Breast epithelium (tissue), 4 donors: ENCODE data around the gene LSM2. TPM values are rescaled to one million over a fixed set of nuclear protein-coding genes. Genes with fewer than 3 reads are reported as not detected.

Experiments used
- DNase-seq, 2 donors: peaks; one replicate each; pipeline ENCODE4 v3.0.0-alpha.2; 2019; ENCODE audit warnings: low spot score in 2 of 2
- H3K27ac ChIP-seq, 2 donors: fragments of 200-600 bp; sonication (generic) in 1 of 2; one replicate each; pipeline ENCODE4 v1.5.1; 2016 to 2019; ENCODE audit warnings: mild to moderate bottlenecking in 1 of 2
- H3K27me3 ChIP-seq, 2 donors: fragments of 200-600 bp; sonication (generic) in 1 of 2; one replicate each; pipeline versions ENCODE4 v1.5.1 to v1.6.0; 2017 to 2019; ENCODE audit warnings: control low read depth in 1 of 2, mild to moderate bottlenecking in 1 of 2
- H3K36me3 ChIP-seq: fragments of 200-600 bp; one replicate; pipeline ENCODE4 v1.5.1; 2019
- H3K4me1 ChIP-seq, 2 donors: fragments of 200-600 bp; sonication (generic); one replicate each; pipeline ENCODE4 v1.5.1; 2016 to 2019; ENCODE audit warnings: control low read depth in 1 of 2
- H3K4me3 ChIP-seq, 3 donors: fragments of 200-600 bp; sonication (generic); 1 replicate in 2 of 3; 2 replicates in 1 of 3; pipeline ENCODE4 v1.5.1; 2016 to 2019; ENCODE audit warnings: mild to moderate bottlenecking in 3 of 3, moderate library complexity in 2 of 3
- H3K9me3 ChIP-seq, 2 donors: fragments of 200-600 bp; sonication (generic) in 1 of 2; one replicate each; pipeline ENCODE4 v1.5.1; 2016 to 2019; ENCODE audit warnings: control low read depth in 1 of 2
- POLR2A ChIP-seq: fragments of 450-650 bp; IDR thresholded peaks from one replicate; pipeline ENCODE4 v1.6.1; 2016; ENCODE audit warnings: antibody characterized with exemption, mild to moderate bottlenecking, moderate library complexity
- POLR2AphosphoS5 ChIP-seq, 3 donors: sonication (generic); formaldehyde crosslinking; IDR thresholded peaks; one replicate each; pipeline ENCODE4 v1.6.1; 2017; ENCODE audit warnings: antibody characterized with exemption in 3 of 3
- intact Hi-C: fragments of 100-400 bp; cut with DNase I; formaldehyde crosslinking; loops from one replicate; pipeline ENCODE4 v1.15.1; 2023; ENCODE audit warnings: low total_unique reads
- total RNA-seq, 3 donors: library from RNA; depleted of rRNA; stranded (reverse); fragments of >200 nt; gene quantifications; one replicate each; pipeline ENCODE4 v1.1.0, GENCODE V29; 2016
- TF ChIP-seq, protein P1 (sequence below), 3 donors: fragments of 450-650 bp; IDR thresholded peaks; one replicate each; pipeline ENCODE4 v1.5.1; 2016 to 2017; ENCODE audit warnings: antibody characterized with exemption in 3 of 3, mild to moderate bottlenecking in 3 of 3, moderate library complexity in 3 of 3

LSM2 gene
- total RNA-seq, 3 donors from 2014 or later, result 28.7 to 39.7 (median 32.6) TPM

- H3K27me3 ChIP-seq, result no peaks in the 10 kb centered on the region
- no peaks in the 10 kb centered on the region for H3K9me3 ChIP-seq
- H3K36me3 ChIP-seq, result no peaks in the 10 kb centered on the region
- H3K4me3 ChIP-seq, result peak overlapping the region; percentile 52 to 87 (median 66)
- intact Hi-C loops, result loop anchor here (5.0 to 10.0 kb wide), 2 partner anchors 104 to 176 kb away; partner anchors contain the start of genes APOM, BAG6 and DDAH2
- peak overlapping the region; percentile 80 to 88 for H3K27ac ChIP-seq
- TF ChIP-seq POLR2A, result no peak
- TF ChIP-seq, protein P1, sequence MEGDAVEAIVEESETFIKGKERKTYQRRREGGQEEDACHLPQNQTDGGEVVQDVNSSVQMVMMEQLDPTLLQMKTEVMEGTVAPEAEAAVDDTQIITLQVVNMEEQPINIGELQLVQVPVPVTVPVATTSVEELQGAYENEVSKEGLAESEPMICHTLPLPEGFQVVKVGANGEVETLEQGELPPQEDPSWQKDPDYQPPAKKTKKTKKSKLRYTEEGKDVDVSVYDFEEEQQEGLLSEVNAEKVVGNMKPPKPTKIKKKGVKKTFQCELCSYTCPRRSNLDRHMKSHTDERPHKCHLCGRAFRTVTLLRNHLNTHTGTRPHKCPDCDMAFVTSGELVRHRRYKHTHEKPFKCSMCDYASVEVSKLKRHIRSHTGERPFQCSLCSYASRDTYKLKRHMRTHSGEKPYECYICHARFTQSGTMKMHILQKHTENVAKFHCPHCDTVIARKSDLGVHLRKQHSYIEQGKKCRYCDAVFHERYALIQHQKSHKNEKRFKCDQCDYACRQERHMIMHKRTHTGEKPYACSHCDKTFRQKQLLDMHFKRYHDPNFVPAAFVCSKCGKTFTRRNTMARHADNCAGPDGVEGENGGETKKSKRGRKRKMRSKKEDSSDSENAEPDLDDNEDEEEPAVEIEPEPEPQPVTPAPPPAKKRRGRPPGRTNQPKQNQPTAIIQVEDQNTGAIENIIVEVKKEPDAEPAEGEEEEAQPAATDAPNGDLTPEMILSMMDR (IDR thresholded peaks at IDR 0.05), result no peak
- TF ChIP-seq POLR2AphosphoS5 (IDR thresholded peaks at IDR 0.05), result no peak
- DNase-seq, result no peak
- peaks cover under 1 to 7% of the 10 kb centered on the region in 2 donors for H3K4me1 ChIP-seq
These were observed 24.1 kb upstream of the LSM2 start for GRCh38 chr6:31830886-31831335.

DNA sequence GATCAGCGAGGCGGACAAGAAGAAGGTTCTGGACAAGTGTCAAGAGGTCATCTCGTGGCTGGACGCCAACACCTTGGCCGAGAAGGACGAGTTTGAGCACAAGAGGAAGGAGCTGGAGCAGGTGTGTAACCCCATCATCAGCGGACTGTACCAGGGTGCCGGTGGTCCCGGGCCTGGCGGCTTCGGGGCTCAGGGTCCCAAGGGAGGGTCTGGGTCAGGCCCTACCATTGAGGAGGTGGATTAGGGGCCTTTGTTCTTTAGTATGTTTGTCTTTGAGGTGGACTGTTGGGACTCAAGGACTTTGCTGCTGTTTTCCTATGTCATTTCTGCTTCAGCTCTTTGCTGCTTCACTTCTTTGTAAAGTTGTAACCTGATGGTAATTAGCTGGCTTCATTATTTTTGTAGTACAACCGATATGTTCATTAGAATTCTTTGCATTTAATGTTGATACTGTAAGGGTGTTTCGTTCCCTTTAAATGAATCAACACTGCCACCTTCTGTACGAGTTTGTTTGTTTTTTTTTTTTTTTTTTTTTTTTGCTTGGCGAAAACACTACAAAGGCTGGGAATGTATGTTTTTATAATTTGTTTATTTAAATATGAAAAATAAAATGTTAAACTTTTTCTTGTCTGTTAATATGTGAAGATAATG, 23.0 kb upstream of the LSM2 start:
- TF ChIP-seq, protein P1 (IDR thresholded peaks at IDR 0.05), result peak in 2 of 3 donors; percentile 36 to 62
- peak in 1 of 3 donors; percentile 24 for TF ChIP-seq POLR2AphosphoS5 (IDR thresholded peaks at IDR 0.05)
- no peak for TF ChIP-seq POLR2A
- intact Hi-C loops, result loop anchor here (5.0 to 10.0 kb wide), 2 partner anchors 102 to 175 kb away; partner anchors contain the start of genes APOM, BAG6 and DDAH2
- no peak for DNase-seq
- H3K4me1 ChIP-seq, result peaks cover 1 to 7% of the 10 kb centered on the region in 2 donors
- no peaks in the 10 kb centered on the region for H3K9me3 ChIP-seq
- peak overlapping the region; percentile 52 to 87 (median 66) for H3K4me3 ChIP-seq
- H3K27me3 ChIP-seq, result no peaks in the 10 kb centered on the region
- H3K36me3 ChIP-seq, result no peaks in the 10 kb centered on the region
- peak overlapping the region; percentile 80 to 88 for H3K27ac ChIP-seq

DNA sequence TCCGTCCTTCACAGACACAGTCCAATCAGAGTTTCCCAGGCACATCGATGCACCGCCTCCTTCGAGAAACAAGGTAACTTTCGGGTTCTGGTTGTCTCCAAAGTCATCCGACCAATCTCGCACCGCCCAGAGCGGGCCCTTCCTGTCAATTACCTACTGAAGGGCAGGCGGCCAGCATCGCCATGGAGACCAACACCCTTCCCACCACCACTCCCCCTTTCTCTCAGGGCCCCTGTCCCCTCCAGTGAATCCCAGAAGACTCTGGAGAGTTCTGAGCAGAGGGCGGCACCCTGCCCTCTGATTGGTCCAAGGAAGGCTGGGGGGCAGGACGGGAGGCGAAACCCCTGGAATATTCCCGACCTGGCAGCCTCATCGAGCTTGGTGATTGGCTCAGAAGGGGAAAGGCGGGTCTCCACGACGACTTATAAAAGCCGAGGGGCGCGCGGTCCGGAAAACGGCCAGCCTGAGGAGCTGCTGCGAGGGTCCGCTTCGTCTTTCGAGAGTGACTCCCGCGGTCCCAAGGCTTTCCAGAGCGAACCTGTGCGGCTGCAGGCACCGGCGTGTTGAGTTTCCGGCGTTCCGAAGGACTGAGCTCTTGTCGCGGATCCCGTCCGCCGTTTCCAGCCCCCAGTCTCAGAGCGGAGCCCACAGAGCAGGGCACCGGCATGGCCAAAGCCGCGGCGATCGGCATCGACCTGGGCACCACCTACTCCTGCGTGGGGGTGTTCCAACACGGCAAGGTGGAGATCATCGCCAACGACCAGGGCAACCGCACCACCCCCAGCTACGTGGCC, 20.7 kb upstream of the LSM2 start, which contains the start of gene HSPA1B:
TSS of gene HSPA1B (plus strand) at position 453 of the 794 bp plus-strand sequence. CDS start at position 666, 213 bp downstream.
- H3K36me3 ChIP-seq, result no peaks in the 10 kb centered on the region
- peak within 1 kb of the TSS; percentile 97 to 99 for H3K27ac ChIP-seq
- peak within 1 kb of the TSS; percentile 63 to 83 (median 66) for H3K4me3 ChIP-seq
- no peaks in the 10 kb centered on the region for H3K27me3 ChIP-seq
- H3K9me3 ChIP-seq, result no peaks in the 10 kb centered on the region
- intact Hi-C loops, result no loop called here
- peaks cover 4% of the 10 kb centered on the region in 2 donors for H3K4me1 ChIP-seq
- TF ChIP-seq, protein P1 (IDR thresholded peaks at IDR 0.05), result peak in 2 of 3 donors; percentile 8 to 13
- TF ChIP-seq POLR2A (peak; percentile 100), POLR2AphosphoS5 (IDR thresholded peaks at IDR 0.05) (peak; percentile 99 to 100 (median 99))
- peak; percentile 100 for DNase-seq

DNA sequence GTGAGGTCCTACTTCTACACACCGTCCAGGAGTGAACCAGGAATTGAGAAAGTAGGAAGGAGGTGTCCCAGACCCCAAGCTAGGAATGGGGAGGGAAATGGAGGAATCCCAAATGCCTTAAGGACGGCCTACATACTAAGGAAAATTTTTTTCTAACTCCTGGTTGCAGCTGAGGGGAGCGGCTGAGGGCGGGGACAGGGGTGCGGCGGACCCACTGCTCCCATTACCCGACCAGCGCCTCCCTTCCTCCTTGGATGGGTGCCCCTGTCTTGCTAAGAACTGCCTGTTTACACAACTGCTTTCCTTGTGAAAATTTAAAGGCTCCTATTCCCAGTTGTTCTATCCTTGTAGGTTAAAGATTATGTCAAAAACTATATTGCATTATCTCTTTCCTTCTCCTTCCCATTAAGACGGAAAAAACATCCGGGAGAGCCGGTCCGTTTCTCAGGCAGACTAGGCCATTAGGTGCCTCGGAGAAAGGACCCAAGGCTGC, 20.1 kb upstream of the LSM2 start:
- DNase-seq, result peak; percentile 90 to 94
- no peaks in the 10 kb centered on the region for H3K36me3 ChIP-seq
- TF ChIP-seq POLR2A (peak; percentile 4), POLR2AphosphoS5 (IDR thresholded peaks at IDR 0.05) (peak in 2 of 3 donors; percentile 57 to 80)
- TF ChIP-seq, protein P1 (IDR thresholded peaks at IDR 0.05), result peak in 1 of 3 donors; percentile 12
- no peaks in the 10 kb centered on the region for H3K9me3 ChIP-seq
- H3K4me3 ChIP-seq, result peak overlapping the region; percentile 63 to 83 (median 66)
- H3K27me3 ChIP-seq, result no peaks in the 10 kb centered on the region
- H3K4me1 ChIP-seq, result peaks cover 4% of the 10 kb centered on the region in 2 donors
- H3K27ac ChIP-seq, result peak overlapping the region; percentile 97 to 99
- intact Hi-C loops, result no loop called here
